Measurements from ENCODE around the gene DIS3L2. TPM values are rescaled to one million over a fixed set of nuclear protein-coding genes. Genes with fewer than 3 reads are reported as not detected.

DIS3L2 gene
- total and polyA plus RNA-seq, 2 experiments from 2014 or later = 9.3 to 15.6 TPM

- Histone ChIP-seq H3K36me3 (ENCODE audit: low read depth) (no peaks in the 10 kb centered on the region), H4K20me1 (ENCODE audit: insufficient read depth) (no peaks in the 10 kb centered on the region), H3K4me1 (ENCODE audit: insufficient read depth) (no peaks in the 10 kb centered on the region), H3K27me3 (replicated peaks; ENCODE audit: insufficient read depth) (peaks cover 51% of the 10 kb centered on the region), H3F3A (ENCODE audit: insufficient read depth) (no peaks in the 10 kb centered on the region), H3K9ac (no peak overlapping the region), H3K4me3 (no peak overlapping the region), H3K9me2 (ENCODE audit: insufficient read depth) (no peaks in the 10 kb centered on the region), H2AFZ (no peak overlapping the region), H3K9me3 (ENCODE audit: low read depth) (no peaks in the 10 kb centered on the region), H3K4me2 (ENCODE audit: unreplicated experiment) (no peak overlapping the region), H3K79me2 (ENCODE audit: insufficient read depth) (no peaks in the 10 kb centered on the region), H3K27ac (no peak overlapping the region)
- TF ChIP-seq EZH2phosphoT487 (IDR thresholded peaks at IDR 0.05; ENCODE audit: insufficient read depth, low read depth) (no peak), EZH2 (IDR thresholded peaks at IDR 0.05; ENCODE audit: insufficient read depth, poor library complexity, severe bottlenecking) (no peak)
- DNase-seq = no peak
- in situ Hi-C loops (cut with MboI) = loop anchor here (10.0 kb wide), 1 partner anchor 87 kb away; no protein-coding TSS in a partner anchor
- 75 to 80% methylated on average over 6 of the region's 6 CpGs for WGBS, 2 experiments (ENCODE audit: low coverage in 1 of 2, low lambda C conversion rate in 2 of 2, missing lambda C conversion rate in 2 of 2)
These were observed 385.9 kb downstream of the DIS3L2 start for GRCh38 chr2:232347369-232347768.

- H3K9me2 ChIP-seq (ENCODE audit: insufficient read depth) = no peaks in the 10 kb centered on the region
- 25 to 35% methylated on average over 6 of the region's 6 CpGs for WGBS, 2 experiments (ENCODE audit: low coverage in 1 of 2, low lambda C conversion rate in 2 of 2, missing lambda C conversion rate in 2 of 2)
- in situ Hi-C loops (cut with MboI) = loop anchor here (10.0 kb wide), 1 partner anchor 86 kb away; no protein-coding TSS in a partner anchor
- no peak overlapping the region for H2AFZ ChIP-seq
- no peaks in the 10 kb centered on the region for H3K36me3 ChIP-seq (ENCODE audit: low read depth)
- H3K9ac ChIP-seq = no peak overlapping the region
- DNase-seq = no peak
- no peaks in the 10 kb centered on the region for H4K20me1 ChIP-seq (ENCODE audit: insufficient read depth)
- H3K9me3 ChIP-seq (ENCODE audit: low read depth) = no peaks in the 10 kb centered on the region
- peaks cover 65% of the 10 kb centered on the region for H3K27me3 ChIP-seq (replicated peaks; ENCODE audit: insufficient read depth)
- no peak overlapping the region for H3K4me2 ChIP-seq (ENCODE audit: unreplicated experiment)
- TF ChIP-seq EZH2 (IDR thresholded peaks at IDR 0.05; ENCODE audit: insufficient read depth, poor library complexity, severe bottlenecking) = no peak
- TF ChIP-seq EZH2phosphoT487 (IDR thresholded peaks at IDR 0.05; ENCODE audit: insufficient read depth, low read depth) = no peak
- H3F3A ChIP-seq (ENCODE audit: insufficient read depth) = no peaks in the 10 kb centered on the region
- no peak overlapping the region for H3K27ac ChIP-seq
- H3K79me2 ChIP-seq (ENCODE audit: insufficient read depth) = no peaks in the 10 kb centered on the region
- H3K4me3 ChIP-seq = no peak overlapping the region
- H3K4me1 ChIP-seq (ENCODE audit: insufficient read depth) = no peaks in the 10 kb centered on the region
These were observed 387.4 kb downstream of the DIS3L2 start for GRCh38 chr2:232348936-232349335.

GRCh38 chr2:232349546-232349945, 388.0 kb downstream of the DIS3L2 start:
- Histone ChIP-seq H3K9ac (no peak overlapping the region), H3K36me3 (ENCODE audit: low read depth) (no peaks in the 10 kb centered on the region), H3K27ac (no peak overlapping the region), H3K4me2 (ENCODE audit: unreplicated experiment) (no peak overlapping the region), H3K4me3 (no peak overlapping the region), H3K79me2 (ENCODE audit: insufficient read depth) (no peaks in the 10 kb centered on the region), H3K9me2 (ENCODE audit: insufficient read depth) (no peaks in the 10 kb centered on the region), H3K9me3 (ENCODE audit: low read depth) (no peaks in the 10 kb centered on the region), H3K4me1 (ENCODE audit: insufficient read depth) (no peaks in the 10 kb centered on the region), H3F3A (ENCODE audit: insufficient read depth) (no peaks in the 10 kb centered on the region), H3K27me3 (replicated peaks; ENCODE audit: insufficient read depth) (peaks cover 72% of the 10 kb centered on the region), H4K20me1 (ENCODE audit: insufficient read depth) (no peaks in the 10 kb centered on the region), H2AFZ (no peak overlapping the region)
- DNase-seq = no peak
- 48% methylated on average over 7 of the region's 7 CpGs for WGBS, 2 experiments (ENCODE audit: low coverage in 1 of 2, low lambda C conversion rate in 2 of 2, missing lambda C conversion rate in 2 of 2)
- in situ Hi-C loops (cut with MboI) = loop anchor here (10.0 kb wide), 1 partner anchor 85 kb away; no protein-coding TSS in a partner anchor
- TF ChIP-seq EZH2 (IDR thresholded peaks at IDR 0.05; ENCODE audit: insufficient read depth, poor library complexity, severe bottlenecking) (no peak), EZH2phosphoT487 (IDR thresholded peaks at IDR 0.05; ENCODE audit: insufficient read depth, low read depth) (no peak)

GRCh38 chr2:232349946-232350635, 388.6 kb downstream of the DIS3L2 start:
- H2AFZ ChIP-seq = no peak overlapping the region
- H4K20me1 ChIP-seq (ENCODE audit: insufficient read depth) = no peaks in the 10 kb centered on the region
- H3K4me3 ChIP-seq = no peak overlapping the region
- no peak overlapping the region for H3K9ac ChIP-seq
- H3K36me3 ChIP-seq (ENCODE audit: low read depth) = no peaks in the 10 kb centered on the region
- no peak overlapping the region for H3K27ac ChIP-seq
- DNase-seq = no peak
- H3K79me2 ChIP-seq (ENCODE audit: insufficient read depth) = no peaks in the 10 kb centered on the region
- H3K4me1 ChIP-seq (ENCODE audit: insufficient read depth) = no peaks in the 10 kb centered on the region
- no peak for TF ChIP-seq EZH2 (IDR thresholded peaks at IDR 0.05; ENCODE audit: insufficient read depth, poor library complexity, severe bottlenecking)
- no peak for TF ChIP-seq EZH2phosphoT487 (IDR thresholded peaks at IDR 0.05; ENCODE audit: insufficient read depth, low read depth)
- H3K9me3 ChIP-seq (ENCODE audit: low read depth) = no peaks in the 10 kb centered on the region
- no peaks in the 10 kb centered on the region for H3F3A ChIP-seq (ENCODE audit: insufficient read depth)
- in situ Hi-C loops (cut with MboI) = loop anchor here (10.0 kb wide), 1 partner anchor 85 kb away; no protein-coding TSS in a partner anchor
- no peak overlapping the region for H3K4me2 ChIP-seq (ENCODE audit: unreplicated experiment)
- 47 to 52% methylated on average over 13 to 14 of the region's 14 CpGs for WGBS, 2 experiments (ENCODE audit: low coverage in 1 of 2, low lambda C conversion rate in 2 of 2, missing lambda C conversion rate in 2 of 2)
- H3K9me2 ChIP-seq (ENCODE audit: insufficient read depth) = no peaks in the 10 kb centered on the region
- peaks cover 70% of the 10 kb centered on the region for H3K27me3 ChIP-seq (replicated peaks; ENCODE audit: insufficient read depth)
